ENCODE measurements around the gene ZBTB7C.

Gene ZBTB7C

GRCh38 chr18:48418539-48419276, 9.5 kb upstream of the ZBTB7C start:
- Histone ChIP-seq H3K9me3 (ENCODE audit: control insufficient read depth in 5 of 5, low read length in 5 of 5) (no peaks in the 10 kb centered on the region), H3K36me3 (ENCODE audit: control insufficient read depth in 5 of 5, insufficient read depth in 5 of 5, low read length in 5 of 5) (no peaks in the 10 kb centered on the region), H3K4me1 (ENCODE audit: control insufficient read depth in 5 of 5, insufficient read depth in 5 of 5, low read length in 5 of 5) (peaks cover 0 to 15% (median 10%) of the 10 kb centered on the region in 5 donors), H3K27ac (ENCODE audit: low read depth, low read length) (no peak overlapping the region), H3K9ac (ENCODE audit: low read length in 5 of 5) (no peak overlapping the region), H3K27me3 (ENCODE audit: control insufficient read depth in 5 of 5, insufficient read depth in 4 of 5, low read length in 5 of 5) (peaks cover 0 to 13% (median 0%) of the 10 kb centered on the region in 5 donors), H3K4me3 (ENCODE audit: low read depth in 1 of 5, low read length in 5 of 5) (no peak overlapping the region)

- Histone ChIP-seq H3K4me3 (ENCODE audit: low read depth in 1 of 5, low read length in 5 of 5) (no peak overlapping the region), H3K9ac (ENCODE audit: low read length in 5 of 5) (no peak overlapping the region), H3K4me1 (ENCODE audit: control insufficient read depth in 5 of 5, insufficient read depth in 5 of 5, low read length in 5 of 5) (peaks cover 0 to 15% (median 10%) of the 10 kb centered on the region in 5 donors), H3K36me3 (ENCODE audit: control insufficient read depth in 5 of 5, insufficient read depth in 5 of 5, low read length in 5 of 5) (no peaks in the 10 kb centered on the region), H3K27me3 (ENCODE audit: control insufficient read depth in 5 of 5, insufficient read depth in 4 of 5, low read length in 5 of 5) (peaks cover 0 to 13% (median 0%) of the 10 kb centered on the region in 5 donors), H3K27ac (ENCODE audit: low read depth, low read length) (no peak overlapping the region), H3K9me3 (ENCODE audit: control insufficient read depth in 5 of 5, low read length in 5 of 5) (no peaks in the 10 kb centered on the region)
Measured at GRCh38 chr18:48417985-48418384, 8.8 kb upstream of the ZBTB7C start.

GRCh38 chr18:48413342-48413741, 4.2 kb upstream of the ZBTB7C start:
- H3K36me3 ChIP-seq (ENCODE audit: control insufficient read depth in 5 of 5, insufficient read depth in 5 of 5, low read length in 5 of 5), result no peaks in the 10 kb centered on the region
- no peak overlapping the region for H3K27ac ChIP-seq (ENCODE audit: low read depth, low read length)
- H3K9ac ChIP-seq (ENCODE audit: low read length in 5 of 5), result no peak overlapping the region
- H3K9me3 ChIP-seq (ENCODE audit: control insufficient read depth in 5 of 5, low read length in 5 of 5), result no peaks in the 10 kb centered on the region
- peaks cover 0 to 20% (median 16%) of the 10 kb centered on the region in 5 donors for H3K4me1 ChIP-seq (ENCODE audit: control insufficient read depth in 5 of 5, insufficient read depth in 5 of 5, low read length in 5 of 5)
- peaks cover 0 to 12% (median 3%) of the 10 kb centered on the region in 5 donors for H3K27me3 ChIP-seq (ENCODE audit: control insufficient read depth in 5 of 5, insufficient read depth in 4 of 5, low read length in 5 of 5)
- no peak overlapping the region for H3K4me3 ChIP-seq (ENCODE audit: low read depth in 1 of 5, low read length in 5 of 5)

GRCh38 chr18:48412339-48412929, 3.3 kb upstream of the ZBTB7C start:
- no peaks in the 10 kb centered on the region for H3K9me3 ChIP-seq (ENCODE audit: control insufficient read depth in 5 of 5, low read length in 5 of 5)
- no peak overlapping the region for H3K9ac ChIP-seq (ENCODE audit: low read length in 5 of 5)
- no peak overlapping the region for H3K27ac ChIP-seq (ENCODE audit: low read depth, low read length)
- peaks cover 0 to 26% (median 22%) of the 10 kb centered on the region in 5 donors for H3K4me1 ChIP-seq (ENCODE audit: control insufficient read depth in 5 of 5, insufficient read depth in 5 of 5, low read length in 5 of 5)
- no peaks in the 10 kb centered on the region for H3K36me3 ChIP-seq (ENCODE audit: control insufficient read depth in 5 of 5, insufficient read depth in 5 of 5, low read length in 5 of 5)
- no peak overlapping the region for H3K4me3 ChIP-seq (ENCODE audit: low read depth in 1 of 5, low read length in 5 of 5)
- H3K27me3 ChIP-seq (ENCODE audit: control insufficient read depth in 5 of 5, insufficient read depth in 4 of 5, low read length in 5 of 5), result peaks cover 0 to 19% (median 6%) of the 10 kb centered on the region in 5 donors

- Histone ChIP-seq H3K9me3 (ENCODE audit: control insufficient read depth in 5 of 5, low read length in 5 of 5) (no peaks in the 10 kb centered on the region), H3K4me1 (ENCODE audit: control insufficient read depth in 5 of 5, insufficient read depth in 5 of 5, low read length in 5 of 5) (peaks cover 0 to 27% (median 21%) of the 10 kb centered on the region in 5 donors), H3K4me3 (ENCODE audit: low read depth in 1 of 5, low read length in 5 of 5) (peak overlapping the region; percentile 73 to 90 (median 80)), H3K27me3 (ENCODE audit: control insufficient read depth in 5 of 5, insufficient read depth in 4 of 5, low read length in 5 of 5) (peaks cover 0 to 31% (median 15%) of the 10 kb centered on the region in 5 donors), H3K36me3 (ENCODE audit: control insufficient read depth in 5 of 5, insufficient read depth in 5 of 5, low read length in 5 of 5) (no peaks in the 10 kb centered on the region), H3K9ac (ENCODE audit: low read length in 5 of 5) (peak overlapping the region in 4 of 5 donors; percentile 31 to 82 (median 74)), H3K27ac (ENCODE audit: low read depth, low read length) (peak overlapping the region; percentile 46)
Measured at GRCh38 chr18:48410095-48410920, 1.1 kb upstream of the ZBTB7C start.

GRCh38 chr18:48409591-48410094, 460 bp upstream of the ZBTB7C start:
- Histone ChIP-seq H3K9ac (ENCODE audit: low read length in 5 of 5) (peak overlapping the region in 3 of 5 donors; percentile 71 to 82 (median 76)), H3K27ac (ENCODE audit: low read depth, low read length) (peak overlapping the region; percentile 46), H3K4me1 (ENCODE audit: control insufficient read depth in 5 of 5, insufficient read depth in 5 of 5, low read length in 5 of 5) (peaks cover 0 to 27% (median 21%) of the 10 kb centered on the region in 5 donors), H3K36me3 (ENCODE audit: control insufficient read depth in 5 of 5, insufficient read depth in 5 of 5, low read length in 5 of 5) (no peaks in the 10 kb centered on the region), H3K27me3 (ENCODE audit: control insufficient read depth in 5 of 5, insufficient read depth in 4 of 5, low read length in 5 of 5) (peaks cover 0 to 32% (median 15%) of the 10 kb centered on the region in 5 donors), H3K9me3 (ENCODE audit: control insufficient read depth in 5 of 5, low read length in 5 of 5) (no peaks in the 10 kb centered on the region), H3K4me3 (ENCODE audit: low read depth in 1 of 5, low read length in 5 of 5) (peak overlapping the region; percentile 64 to 90 (median 80))

GRCh38 chr18:48408111-48408726, 964 bp downstream of the ZBTB7C start:
- Histone ChIP-seq H3K27ac (ENCODE audit: low read depth, low read length) (no peak overlapping the region), H3K27me3 (ENCODE audit: control insufficient read depth in 5 of 5, insufficient read depth in 4 of 5, low read length in 5 of 5) (peaks cover 0 to 42% (median 15%) of the 10 kb centered on the region in 5 donors)

GRCh38 chr18:48407358-48407757, 1.8 kb downstream of the ZBTB7C start:
- Histone ChIP-seq H3K9me3 (ENCODE audit: control insufficient read depth in 5 of 5, low read length in 5 of 5) (no peaks in the 10 kb centered on the region), H3K27me3 (ENCODE audit: control insufficient read depth in 5 of 5, insufficient read depth in 4 of 5, low read length in 5 of 5) (peaks cover 0 to 45% (median 15%) of the 10 kb centered on the region in 5 donors), H3K4me3 (ENCODE audit: low read depth in 1 of 5, low read length in 5 of 5) (no peak overlapping the region), H3K9ac (ENCODE audit: low read length in 5 of 5) (no peak overlapping the region), H3K27ac (ENCODE audit: low read depth, low read length) (no peak overlapping the region), H3K36me3 (ENCODE audit: control insufficient read depth in 5 of 5, insufficient read depth in 5 of 5, low read length in 5 of 5) (no peaks in the 10 kb centered on the region), H3K4me1 (ENCODE audit: control insufficient read depth in 5 of 5, insufficient read depth in 5 of 5, low read length in 5 of 5) (peaks cover 0 to 27% (median 21%) of the 10 kb centered on the region in 5 donors)

More at GRCh38 chr18:48408111-48408726, 964 bp downstream of the ZBTB7C start:
- H3K36me3 ChIP-seq (ENCODE audit: control insufficient read depth in 5 of 5, insufficient read depth in 5 of 5, low read length in 5 of 5), result no peaks in the 10 kb centered on the region
- peak overlapping the region; percentile 58 to 85 (median 77) for H3K4me3 ChIP-seq (ENCODE audit: low read depth in 1 of 5, low read length in 5 of 5)
- H3K4me1 ChIP-seq (ENCODE audit: control insufficient read depth in 5 of 5, insufficient read depth in 5 of 5, low read length in 5 of 5), result peaks cover 0 to 27% (median 21%) of the 10 kb centered on the region in 5 donors
- no peaks in the 10 kb centered on the region for H3K9me3 ChIP-seq (ENCODE audit: control insufficient read depth in 5 of 5, low read length in 5 of 5)
- peak overlapping the region in 2 of 5 donors; percentile 20 to 52 for H3K9ac ChIP-seq (ENCODE audit: low read length in 5 of 5)

GRCh38 chr18:48405978-48406377, 3.2 kb downstream of the ZBTB7C start:
- no peaks in the 10 kb centered on the region for H3K36me3 ChIP-seq (ENCODE audit: control insufficient read depth in 5 of 5, insufficient read depth in 5 of 5, low read length in 5 of 5)
- H3K27me3 ChIP-seq (ENCODE audit: control insufficient read depth in 5 of 5, insufficient read depth in 4 of 5, low read length in 5 of 5), result peaks cover 0 to 34% (median 12%) of the 10 kb centered on the region in 5 donors
- H3K9me3 ChIP-seq (ENCODE audit: control insufficient read depth in 5 of 5, low read length in 5 of 5), result no peaks in the 10 kb centered on the region
- no peak overlapping the region for H3K9ac ChIP-seq (ENCODE audit: low read length in 5 of 5)
- no peak overlapping the region for H3K4me3 ChIP-seq (ENCODE audit: low read depth in 1 of 5, low read length in 5 of 5)
- H3K27ac ChIP-seq (ENCODE audit: low read depth, low read length), result no peak overlapping the region
- H3K4me1 ChIP-seq (ENCODE audit: control insufficient read depth in 5 of 5, insufficient read depth in 5 of 5, low read length in 5 of 5), result peaks cover 0 to 27% (median 19%) of the 10 kb centered on the region in 5 donors
